HG02852 (cell line): ENCODE results near the gene PHAF1.

Source experiments
- ATAC-seq: cut with Tn5 transposase; IDR thresholded peaks from one replicate; pipeline ENCODE4 v1.9.1; 2021; ENCODE audit warnings: mild to moderate bottlenecking, moderate library complexity; ENCODE audit not compliant: unreplicated experiment

Gene PHAF1

DNA sequence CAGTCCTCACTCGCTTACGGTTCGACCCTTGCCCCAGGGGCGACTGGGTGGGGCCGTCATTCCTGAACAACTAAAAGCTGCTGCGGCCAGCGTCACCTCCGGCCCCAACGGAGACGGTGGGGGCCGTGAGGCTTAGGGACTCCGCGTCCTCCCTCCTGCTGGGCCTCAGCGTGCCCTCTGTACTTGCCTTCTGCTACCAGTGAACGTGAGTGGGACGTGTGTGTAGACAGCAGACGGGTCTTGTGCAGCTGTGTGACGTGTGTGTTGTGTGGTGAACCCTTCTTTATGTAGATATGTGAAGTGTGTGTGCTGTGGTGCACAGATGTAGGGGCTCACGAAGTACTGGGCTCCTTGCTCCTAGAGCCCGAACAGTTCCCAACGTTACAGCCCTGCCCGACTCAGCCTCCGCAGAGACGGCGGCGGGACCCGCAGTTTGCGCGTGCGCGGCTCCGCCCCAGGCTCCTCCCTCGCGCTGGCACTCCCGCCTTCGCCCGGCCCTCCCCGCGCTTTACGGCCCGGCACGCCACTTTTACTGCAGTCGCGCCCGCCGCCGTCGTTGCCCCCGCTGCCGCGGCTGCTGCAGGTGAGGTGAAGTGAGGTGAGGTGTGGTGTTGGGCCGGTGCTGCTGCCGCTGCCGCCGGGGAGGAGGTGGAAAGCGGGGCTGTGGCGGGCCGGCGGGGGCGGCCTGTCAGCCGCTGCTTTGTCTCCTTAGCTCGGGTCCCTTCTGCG lies at the start of gene PHAF1:
Gene PHAF1, plus strand, starts transcription at position 535 of the 729 bp plus-strand sequence. CDS start 235 bp downstream, outside the sequence.
- ATAC-seq = peak; percentile 81

DNA sequence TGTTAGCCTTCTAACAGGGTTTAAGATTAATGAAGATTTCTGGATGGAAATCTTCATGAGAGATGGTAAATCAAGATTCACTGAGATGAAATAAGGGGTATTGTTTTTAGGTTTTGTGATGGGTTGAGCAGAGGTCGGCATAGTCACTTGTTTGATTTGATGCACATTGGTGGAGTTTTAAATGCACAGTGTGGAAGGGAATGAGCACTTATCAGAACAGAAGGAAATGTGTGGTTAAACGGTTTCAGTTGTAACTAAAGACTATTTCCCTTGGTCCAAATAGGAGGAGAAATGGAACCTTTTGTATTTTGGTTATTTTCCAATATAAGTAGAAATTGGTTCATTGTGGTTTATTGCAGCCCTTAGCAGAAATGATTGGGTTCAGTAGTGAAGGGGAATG lies 46.7 kb upstream of the PHAF1 start:
- no peak for ATAC-seq

GRCh38 chr16:67068212-67068753 lies 41.5 kb upstream of the PHAF1 start:
- no peak for ATAC-seq

- ATAC-seq = no peak
Observed at GRCh38 chr16:67071476-67072048, 38.2 kb upstream of the PHAF1 start.

GRCh38 chr16:67075331-67075730 lies 34.4 kb upstream of the PHAF1 start:
- ATAC-seq = no peak

DNA sequence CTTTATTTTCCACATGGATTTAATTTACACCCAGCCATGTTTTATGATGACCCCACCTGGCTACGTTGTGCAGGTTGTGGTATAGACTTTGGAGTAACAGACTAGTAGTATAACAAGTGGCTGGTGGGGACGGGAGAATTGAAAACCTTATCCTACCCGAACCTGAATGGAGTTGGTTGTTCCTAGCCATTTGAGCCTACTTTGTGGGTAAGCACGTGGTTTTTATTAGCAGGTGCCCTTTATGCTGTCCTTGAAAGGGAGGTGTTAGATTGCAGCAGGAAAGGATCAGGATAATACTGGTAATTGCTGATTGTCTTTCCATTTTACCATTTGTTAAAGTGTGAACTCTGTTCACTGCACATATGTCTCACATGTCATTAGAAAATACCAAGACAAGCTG lies 31.9 kb upstream of the PHAF1 start:
- ATAC-seq = no peak

GRCh38 chr16:67082100-67082499 lies 27.6 kb upstream of the PHAF1 start:
- no peak for ATAC-seq

- ATAC-seq = no peak
Observed at GRCh38 chr16:67082891-67083290, 26.9 kb upstream of the PHAF1 start.

GRCh38 chr16:67084345-67085028 lies 25.3 kb upstream of the PHAF1 start:
- ATAC-seq = no peak

DNA sequence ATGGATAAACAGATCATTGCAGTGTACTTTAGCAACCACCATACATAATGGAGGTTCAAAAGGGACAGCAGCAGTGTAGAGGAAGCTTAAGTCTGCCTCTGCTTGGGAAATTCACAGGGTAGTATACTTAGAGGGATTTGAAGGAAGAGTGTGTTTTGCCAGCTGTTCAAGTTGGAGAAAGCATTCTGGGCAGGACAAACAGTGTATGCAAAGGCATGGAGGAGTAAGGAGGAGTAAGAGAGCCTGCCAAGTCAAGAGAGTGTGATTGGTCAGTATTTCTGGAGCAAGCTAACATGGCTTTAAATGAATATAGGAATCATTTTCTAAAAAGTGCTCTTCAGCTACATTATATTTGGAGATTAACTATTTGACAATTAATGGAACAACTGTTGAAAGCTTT lies 22.9 kb upstream of the PHAF1 start:
- no peak for ATAC-seq

DNA sequence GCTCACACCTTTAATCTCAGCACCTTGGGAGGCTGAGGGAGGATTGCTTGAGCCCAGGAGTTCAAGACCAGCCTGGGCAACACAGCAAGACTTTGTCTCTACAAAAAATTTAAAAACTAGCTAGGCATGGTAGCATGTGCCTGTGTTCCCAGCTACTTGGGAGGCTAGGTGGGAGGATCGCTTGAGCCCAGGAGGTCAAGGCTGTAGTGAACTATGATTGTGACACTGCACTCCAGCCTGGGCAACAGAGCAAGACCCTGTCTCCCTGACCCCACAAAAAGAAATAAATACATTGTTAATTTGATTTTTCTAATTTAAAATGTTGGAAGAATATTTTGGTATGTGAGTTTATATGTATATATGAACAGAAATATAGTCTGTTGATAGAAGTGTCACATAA lies 22.4 kb upstream of the PHAF1 start:
- no peak for ATAC-seq

GRCh38 chr16:67087803-67088202 lies 21.9 kb upstream of the PHAF1 start:
- no peak for ATAC-seq

DNA sequence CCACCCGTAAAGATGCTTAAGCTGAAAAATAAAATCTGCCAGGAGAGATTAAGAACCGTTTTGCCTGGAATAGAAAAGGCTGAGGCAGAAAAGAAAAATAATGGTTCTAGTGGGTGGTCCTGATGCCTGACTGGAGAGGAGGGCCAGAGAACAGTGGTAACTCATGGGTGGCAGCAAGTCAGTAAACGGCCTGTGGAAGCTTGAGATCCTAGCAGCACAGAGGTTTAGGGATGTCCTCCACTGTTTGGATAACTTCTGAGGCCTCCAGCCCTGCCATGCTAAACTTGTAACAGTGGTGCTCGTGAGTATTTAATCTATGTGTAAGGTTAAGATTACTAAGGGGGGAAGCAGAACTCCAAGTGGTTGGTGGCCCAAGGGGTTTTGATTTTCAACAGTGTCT lies 21.2 kb upstream of the PHAF1 start:
- ATAC-seq = no peak

DNA sequence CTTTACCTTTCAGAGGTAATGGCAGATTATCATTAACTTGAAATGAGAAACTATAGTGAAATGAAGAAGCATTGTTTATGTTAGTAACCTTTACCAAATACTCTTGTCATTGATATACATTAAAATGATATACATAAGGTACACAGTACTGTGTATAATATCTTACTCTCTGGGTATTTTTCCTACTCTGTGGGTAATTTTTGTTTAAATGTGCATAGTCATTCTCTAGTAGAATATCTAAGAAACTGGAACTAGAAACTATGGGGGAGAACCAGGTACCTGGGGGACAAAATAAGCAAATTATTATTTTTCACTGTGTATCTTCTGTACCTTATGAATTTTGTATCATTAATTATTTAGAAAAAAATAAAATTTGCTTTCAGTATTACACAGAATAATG lies 20.6 kb upstream of the PHAF1 start:
- ATAC-seq = no peak

- no peak for ATAC-seq
Observed at GRCh38 chr16:67091906-67092566, 17.7 kb upstream of the PHAF1 start.

GRCh38 chr16:67093098-67093726 lies 16.5 kb upstream of the PHAF1 start:
- no peak for ATAC-seq

- no peak for ATAC-seq
Observed at GRCh38 chr16:67098599-67098998, 11.1 kb upstream of the PHAF1 start.

DNA sequence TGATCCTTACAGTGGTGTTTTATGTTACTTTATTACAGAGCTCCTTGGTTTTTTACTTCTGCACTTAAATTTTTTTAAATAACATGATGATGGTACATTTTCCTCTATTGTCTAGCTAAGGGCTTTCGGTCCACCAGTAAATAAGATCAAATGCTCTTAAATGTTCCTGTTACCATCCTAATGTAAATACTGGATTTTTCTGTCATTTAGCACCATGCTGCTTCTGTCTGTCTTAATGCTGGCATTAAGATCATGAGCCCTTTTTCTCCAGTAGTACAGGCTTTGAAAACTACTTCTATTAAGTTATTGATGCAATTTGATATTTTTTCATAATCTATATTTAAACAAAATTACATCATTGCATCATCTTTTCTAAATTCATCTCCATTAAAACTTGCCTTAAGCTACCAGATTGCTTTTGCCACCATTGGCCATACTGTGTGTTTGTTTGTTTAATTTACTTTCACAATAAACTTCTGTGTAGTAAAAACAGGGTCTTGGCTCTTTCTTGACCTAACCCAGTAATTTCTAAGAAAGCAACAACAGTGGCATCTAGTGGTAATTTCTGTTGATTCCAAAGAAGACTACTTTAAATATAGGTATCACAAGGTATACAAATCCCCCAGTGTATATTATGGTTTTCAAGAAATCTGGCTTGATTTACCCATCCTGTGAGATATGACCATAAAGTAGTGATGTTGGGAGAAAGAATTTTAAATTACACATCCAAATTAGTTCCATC lies 9.0 kb upstream of the PHAF1 start:
- ATAC-seq = no peak

DNA sequence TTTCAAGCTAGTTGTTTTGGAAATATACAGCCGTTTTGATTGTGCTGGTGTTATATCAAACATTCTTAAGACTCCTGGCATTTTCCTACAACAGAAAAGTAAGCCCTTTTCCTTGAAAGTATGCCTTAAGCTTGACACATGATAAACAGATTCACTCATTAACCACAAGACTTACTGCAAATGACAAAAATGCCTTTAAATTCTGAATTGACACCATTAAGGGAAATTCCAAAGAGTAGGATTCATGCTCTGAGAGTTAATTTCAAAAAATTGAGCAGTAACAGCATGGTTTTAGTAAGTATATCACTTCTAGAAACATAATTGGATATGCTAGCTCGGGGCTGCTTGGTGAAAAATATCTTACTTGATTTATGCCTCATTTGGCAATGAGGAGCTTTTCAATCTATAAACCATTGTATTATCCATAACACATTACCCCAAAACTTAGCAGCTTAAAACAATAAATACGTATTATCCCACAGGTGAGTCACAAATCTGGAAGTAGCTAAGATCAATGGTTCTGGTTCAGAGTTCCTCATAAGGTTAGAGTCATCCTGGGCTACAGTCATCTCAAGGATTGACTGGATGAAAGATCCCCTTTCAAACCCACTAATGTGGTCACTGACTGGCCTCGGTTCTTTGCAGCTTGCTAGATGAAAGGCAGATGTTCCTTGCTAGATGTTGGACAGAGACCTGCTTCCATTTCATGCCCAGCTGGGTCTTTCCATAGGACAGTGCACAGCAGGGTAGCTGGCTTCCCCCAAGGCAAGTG lies 8.2 kb upstream of the PHAF1 start:
- no peak for ATAC-seq

DNA sequence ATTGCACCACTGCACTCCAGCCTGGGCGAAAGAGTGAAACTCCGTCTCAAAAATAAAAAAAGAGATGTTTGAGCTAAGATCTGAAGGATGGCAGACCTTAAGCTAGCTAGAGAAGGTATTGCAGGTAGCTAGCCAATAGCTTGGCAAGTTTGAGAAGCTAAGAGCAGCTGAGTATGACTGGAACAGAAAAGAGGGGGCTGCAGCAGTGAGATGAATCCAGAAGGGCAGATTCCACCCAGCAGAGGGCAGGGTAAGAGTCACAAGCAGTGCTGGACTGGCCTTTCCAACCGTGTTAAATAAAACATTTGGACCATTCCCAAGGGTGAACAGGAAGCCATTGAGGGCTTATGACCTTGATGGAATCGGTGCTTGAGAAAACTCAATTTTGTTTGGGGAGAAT lies 5.7 kb upstream of the PHAF1 start:
- no peak for ATAC-seq
